Liver (tissue), 9 donors: ENCODE data around the gene FOXN4. TPM values are rescaled to one million over a fixed set of nuclear protein-coding genes. Genes with fewer than 3 reads are reported as not detected.

Experiments used
- DNase-seq: peaks from one replicate; pipeline ENCODE4 v3.0.0-alpha.2; 2017; ENCODE audit warnings: low spot score
- H3K27ac ChIP-seq, 2 donors: one replicate each; pipeline ENCODE4 v1.7.0; 2013; ENCODE audit warnings: inconsistent platforms in 2 of 2, low read length in 2 of 2, control low read depth in 1 of 2, low read depth in 1 of 2, mild to moderate bottlenecking in 1 of 2
- H3K27me3 ChIP-seq, 4 donors: one replicate each; pipeline versions ENCODE4 v1.6.1 to v1.7.0; 2013; ENCODE audit warnings: low read length in 3 of 4, inconsistent platforms in 1 of 4, mild to moderate bottlenecking in 1 of 4, moderate library complexity in 1 of 4; ENCODE audit not compliant: control insufficient read depth in 4 of 4, insufficient read depth in 4 of 4
- H3K36me3 ChIP-seq, 4 donors: one replicate each; pipeline versions ENCODE4 v1.6.1 to v1.7.0; 2013; ENCODE audit warnings: low read length in 3 of 4, mild to moderate bottlenecking in 3 of 4, low read depth in 1 of 4, moderate library complexity in 1 of 4; ENCODE audit not compliant: control insufficient read depth in 4 of 4, insufficient read depth in 3 of 4
- H3K4me1 ChIP-seq, 4 donors: one replicate each; pipeline versions ENCODE4 v1.6.1 to v1.7.0; 2013; ENCODE audit warnings: low read length in 3 of 4, mild to moderate bottlenecking in 3 of 4, moderate library complexity in 1 of 4; ENCODE audit not compliant: control insufficient read depth in 4 of 4, insufficient read depth in 4 of 4
- H3K4me3 ChIP-seq, 3 donors: one replicate each; pipeline versions ENCODE4 v1.6.1 to v1.7.0; 2013; ENCODE audit warnings: low read length in 3 of 3, control low read depth in 1 of 3, low read depth in 1 of 3, mild to moderate bottlenecking in 1 of 3
- H3K9ac ChIP-seq, 2 donors: one replicate each; pipeline ENCODE4 v1.7.0; 2013; ENCODE audit warnings: low read length in 2 of 2, mild to moderate bottlenecking in 2 of 2, moderate library complexity in 2 of 2, control low read depth in 1 of 2, low read depth in 1 of 2
- H3K9me3 ChIP-seq, 4 donors: one replicate each; pipeline versions ENCODE4 v1.6.1 to v1.7.0; 2013; ENCODE audit warnings: low read length in 3 of 4; ENCODE audit not compliant: control insufficient read depth in 4 of 4
- ATF3 ChIP-seq: IDR thresholded peaks from 2 replicates; pipeline ENCODE4 v1.6.1; 2016; ENCODE audit warnings: antibody characterized with exemption
- CTCF ChIP-seq: fragments of 150-350 bp; IDR thresholded peaks from 2 replicates; pipeline ENCODE4 v1.5.1; 2017; ENCODE audit warnings: improper control_type of control experiment, low read depth, low read length; ENCODE audit not compliant: missing input control
- EGR1 ChIP-seq, 2 donors: IDR thresholded peaks; 2 replicates each; pipeline ENCODE4 v1.6.1; 2016 to 2018; ENCODE audit warnings: antibody characterized with exemption in 2 of 2, low read depth in 2 of 2
- FOXA1 ChIP-seq: IDR thresholded peaks from 2 replicates; pipeline ENCODE4 v1.6.1; 2016; ENCODE audit warnings: antibody characterized with exemption
- FOXA2 ChIP-seq: IDR thresholded peaks from 2 replicates; pipeline ENCODE4 v1.6.1; 2016; ENCODE audit warnings: antibody characterized with exemption
- GABPA ChIP-seq, 2 donors: IDR thresholded peaks in 1 of 2; conservative IDR thresholded peaks in 1 of 2; 2 replicates each; pipeline ENCODE4 v1.6.1; 2016; ENCODE audit warnings: antibody characterized with exemption in 2 of 2, mild to moderate bottlenecking in 1 of 2, moderate library complexity in 1 of 2
- HNF4G ChIP-seq: IDR thresholded peaks from 2 replicates; pipeline ENCODE4 v1.6.1; 2016; ENCODE audit warnings: antibody characterized with exemption
- JUND ChIP-seq, 2 donors: IDR thresholded peaks; 2 replicates each; pipeline ENCODE4 v1.6.1; 2016; ENCODE audit warnings: antibody characterized with exemption in 2 of 2
- MAX ChIP-seq: IDR thresholded peaks from 2 replicates; pipeline ENCODE4 v1.6.1; 2016; ENCODE audit warnings: antibody characterized with exemption
- RAD21 ChIP-seq, 2 donors: IDR thresholded peaks; 2 replicates each; pipeline ENCODE4 v1.6.1; 2016; ENCODE audit warnings: antibody characterized with exemption in 2 of 2, mild to moderate bottlenecking in 2 of 2
- REST ChIP-seq: IDR thresholded peaks from 2 replicates; pipeline ENCODE4 v1.6.1; 2016; ENCODE audit warnings: antibody characterized with exemption, mild to moderate bottlenecking
- SP1 ChIP-seq: IDR thresholded peaks from 2 replicates; pipeline ENCODE4 v1.6.1; 2018; ENCODE audit warnings: antibody characterized with exemption, mild to moderate bottlenecking
- TAF1 ChIP-seq: conservative IDR thresholded peaks from 2 replicates; pipeline ENCODE4 v1.6.1; 2016; ENCODE audit warnings: antibody characterized with exemption, mild to moderate bottlenecking
- YY1 ChIP-seq: IDR thresholded peaks from 2 replicates; pipeline ENCODE4 v1.6.1; 2016; ENCODE audit warnings: antibody characterized with exemption, mild to moderate bottlenecking
- WGBS: extraction: QIAGEN DNeasy Blood & Tissue Kit; methylation state at CpG from one replicate; pipeline ENCODE4 v1.1.7; 2013; 5-methylcytosine and 5-hydroxymethylcytosine counted together
- polyA plus RNA-seq, 2 donors: library from polyadenylated mRNA; stranded (reverse) in 1 of 2; unstranded in 1 of 2; fragments of 200-250 nt in 1 of 2; fragments of >200 nt in 1 of 2; fragmentation: Nextera tagmentation in 1 of 2; extraction: Ambion mirVana in 1 of 2; gene quantifications; one replicate each; pipeline versions ENCODE4 v1.2.1 to v1.2.3, GENCODE V29; 2013 to 2015
- total RNA-seq, 2 donors: library from RNA; depleted of rRNA; stranded (reverse); fragments of >200 nt; gene quantifications; one replicate each; pipeline ENCODE4 v1.2.3, GENCODE V29; 2014
- donor health status: healthy.
- donor health status: healthy.
- donor health status: healthy.
- donor health status: healthy.
- donor health status: healthy.

FOXN4 gene
- total and polyA plus RNA-seq, 4 donors: not detected

DNA sequence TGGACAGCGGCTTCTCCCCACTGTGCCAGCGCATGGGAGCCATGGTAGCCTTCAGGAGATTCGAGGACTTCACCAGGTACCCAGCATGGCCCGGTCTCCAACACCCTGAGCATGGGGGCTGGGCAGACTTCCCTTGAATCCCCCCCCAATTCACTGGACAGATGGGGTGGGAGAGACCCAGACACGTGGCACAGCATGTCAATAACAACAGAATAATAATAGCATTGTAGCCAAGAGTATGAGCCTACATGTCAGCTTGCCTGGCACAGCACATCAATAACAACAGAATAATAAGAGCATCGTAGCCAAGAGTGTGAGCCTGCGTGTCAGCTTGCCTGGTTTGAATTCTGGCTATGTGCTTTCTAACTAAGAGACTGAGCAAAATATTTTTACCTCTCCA is 76.4 kb downstream of the FOXN4 start:
- H3K4me1 ChIP-seq: no peaks in the 10 kb centered on the region
- no peak for DNase-seq
- TF ChIP-seq ATF3: no peak
- TF ChIP-seq CTCF: no peak
- no peak for TF ChIP-seq SP1
- TF ChIP-seq FOXA2: no peak
- TF ChIP-seq GABPA (IDR thresholded peaks at IDR 0.05 in 1 of 2, conservative IDR thresholded peaks at IDR 0.05 in 1 of 2): no peak
- TF ChIP-seq MAX: no peak
- no peaks in the 10 kb centered on the region for H3K27me3 ChIP-seq
- WGBS: 94% methylated on average over 7 of the region's 7 CpGs
- H3K36me3 ChIP-seq: peaks cover 30 to 91% (median 68%) of the 10 kb centered on the region in 4 donors
- H3K27ac ChIP-seq: no peak overlapping the region
- H3K4me3 ChIP-seq: no peak overlapping the region
- H3K9me3 ChIP-seq: no peaks in the 10 kb centered on the region
- H3K9ac ChIP-seq: no peak overlapping the region

DNA sequence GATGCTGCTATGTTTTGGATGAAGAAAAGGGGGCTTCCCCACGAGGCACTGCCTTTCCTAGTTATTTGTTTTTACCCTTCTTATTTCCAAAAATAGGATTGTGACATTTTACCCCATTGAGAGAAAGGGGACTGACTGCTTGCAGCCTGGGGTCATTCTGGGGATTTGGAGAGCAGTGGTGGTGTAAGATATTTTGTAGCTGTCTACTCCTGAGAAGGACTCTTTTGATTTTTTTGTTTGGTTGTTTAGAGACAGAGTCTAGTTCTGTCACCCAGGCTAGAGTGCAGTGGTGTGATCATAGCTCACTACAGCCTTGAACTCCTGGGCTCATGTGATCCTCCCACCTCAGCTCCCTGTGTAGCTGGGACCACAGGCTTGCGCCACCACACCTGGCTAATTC is 78.9 kb downstream of the FOXN4 start:
- TF ChIP-seq EGR1 (IDR thresholded peaks at IDR 0.05; ENCODE audit: low read depth in 2 of 2) (no peak), YY1 (no peak), FOXA2 (no peak), REST (no peak), ATF3 (no peak), GABPA (IDR thresholded peaks at IDR 0.05 in 1 of 2, conservative IDR thresholded peaks at IDR 0.05 in 1 of 2) (no peak), FOXA1 (no peak), TAF1 (no peak), JUND (IDR thresholded peaks at IDR 0.05) (no peak)
- WGBS: 75% methylated on average over 2 of the region's 2 CpGs
- peaks cover 30 to 85% (median 63%) of the 10 kb centered on the region in 4 donors for H3K36me3 ChIP-seq

DNA sequence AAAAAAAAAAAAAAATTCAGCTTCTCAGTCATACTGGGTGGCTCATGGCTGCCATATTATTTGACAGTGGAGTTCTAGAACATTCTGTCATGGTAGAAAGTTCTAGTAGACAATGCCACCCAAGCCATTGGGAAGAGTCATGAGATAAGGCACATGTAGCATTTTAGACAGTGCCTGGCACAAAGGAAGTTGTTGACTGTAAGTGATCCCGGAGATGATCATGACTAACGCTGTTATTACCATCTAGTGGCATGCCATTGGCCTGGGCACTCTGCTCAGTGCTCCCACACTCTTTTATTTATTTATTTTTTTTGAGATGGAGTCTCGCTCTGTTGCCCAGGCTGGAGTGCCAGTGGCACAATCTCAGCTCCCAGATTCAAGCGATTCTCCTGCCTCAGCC is 80.4 kb downstream of the FOXN4 start:
- WGBS: 95% methylated on average over 4 of the region's 4 CpGs
- Histone ChIP-seq H3K9ac (no peak overlapping the region), H3K27me3 (no peaks in the 10 kb centered on the region), H3K4me1 (no peaks in the 10 kb centered on the region), H3K36me3 (peaks cover 31 to 87% (median 67%) of the 10 kb centered on the region in 4 donors), H3K9me3 (no peaks in the 10 kb centered on the region), H3K4me3 (no peak overlapping the region), H3K27ac (no peak overlapping the region)
- no peak for TF ChIP-seq FOXA1
- no peak for TF ChIP-seq RAD21 (IDR thresholded peaks at IDR 0.05)
- no peak for TF ChIP-seq SP1
- TF ChIP-seq JUND (IDR thresholded peaks at IDR 0.05): no peak
- TF ChIP-seq FOXA2: no peak
- no peak for TF ChIP-seq HNF4G
- TF ChIP-seq EGR1 (IDR thresholded peaks at IDR 0.05; ENCODE audit: low read depth in 2 of 2): no peak
- TF ChIP-seq REST: no peak
- TF ChIP-seq MAX: no peak
- DNase-seq: no peak

More for the DNA sequence above, 78.9 kb downstream of the FOXN4 start:
- Histone ChIP-seq H3K27me3 (no peaks in the 10 kb centered on the region), H3K9ac (no peak overlapping the region), H3K27ac (no peak overlapping the region), H3K4me1 (no peaks in the 10 kb centered on the region), H3K4me3 (no peak overlapping the region), H3K9me3 (no peaks in the 10 kb centered on the region)
- no peak for DNase-seq
